Tibial nerve (tissue), 4 donors: ENCODE data around the gene ODR4. TPM values are rescaled to one million over a fixed set of nuclear protein-coding genes. Genes with fewer than 3 reads are reported as not detected.

ENCODE experiments used
- DNase-seq, 2 donors: peaks; one replicate each; pipeline ENCODE4 v3.0.0-alpha.2; 2019; ENCODE audit warnings: low spot score in 2 of 2
- H3K27ac ChIP-seq, 4 donors: fragments of 200-600 bp; sonication (generic) in 3 of 4; one replicate each; pipeline ENCODE4 v1.5.1; 2017 to 2019; ENCODE audit warnings: mild to moderate bottlenecking in 1 of 4
- H3K27me3 ChIP-seq, 2 donors: fragments of 200-600 bp; sonication (generic) in 1 of 2; one replicate each; pipeline versions ENCODE4 v1.5.1 to v1.6.0; 2017 to 2019
- H3K36me3 ChIP-seq, 3 donors: fragments of 200-600 bp; sonication (generic); one replicate each; pipeline ENCODE4 v1.5.1; 2018 to 2019
- H3K4me1 ChIP-seq, 4 donors: fragments of 200-600 bp; sonication (generic) in 3 of 4; one replicate each; pipeline ENCODE4 v1.5.1; 2017 to 2019
- H3K4me3 ChIP-seq, 4 donors: fragments of 200-600 bp; sonication (generic) in 3 of 4; one replicate each; pipeline ENCODE4 v1.5.1; 2017 to 2019; ENCODE audit warnings: mild to moderate bottlenecking in 1 of 4, moderate library complexity in 1 of 4
- H3K9me3 ChIP-seq, 4 donors: fragments of 200-600 bp; sonication (generic) in 3 of 4; one replicate each; pipeline ENCODE4 v1.5.1; 2017 to 2019
- CTCF ChIP-seq, 5 experiments: fragments of 200-600 bp in 3 of 5; fragments of 450-650 bp in 2 of 5; sonication (generic) in 3 of 5; IDR thresholded peaks; one replicate each; pipeline ENCODE4 v1.5.1; 2016 to 2019; ENCODE audit warnings: antibody characterized with exemption in 5 of 5, mild to moderate bottlenecking in 3 of 5, moderate library complexity in 2 of 5
- EP300 ChIP-seq, 2 donors: sonication (generic); formaldehyde crosslinking; IDR thresholded peaks; one replicate each; pipeline ENCODE4 v1.6.1; 2017; ENCODE audit warnings: antibody characterized with exemption in 2 of 2, mild to moderate bottlenecking in 1 of 2
- POLR2A ChIP-seq, 2 donors: fragments of 450-650 bp; IDR thresholded peaks; one replicate each; pipeline ENCODE4 v1.6.1; 2017; ENCODE audit warnings: antibody characterized with exemption in 2 of 2, mild to moderate bottlenecking in 2 of 2, moderate library complexity in 2 of 2
- WGBS, 2 donors: methylation state at CpG; one replicate each; pipeline ENCODE4 v1.1.5; 2018; 5-methylcytosine and 5-hydroxymethylcytosine counted together
- total RNA-seq, 4 donors: library from RNA; depleted of rRNA; stranded (reverse); fragments of >200 nt; gene quantifications; one replicate each; pipeline ENCODE4 v1.1.0, GENCODE V29; 2016

ODR4 gene
- total RNA-seq, 4 donors from 2014 or later: 16.2 to 33.7 (median 17.3) TPM

GRCh38 chr1:186426118-186426517, 50.5 kb downstream of the ODR4 start:
- 93 to 95% methylated on average over 3 of the region's 3 CpGs for WGBS, 2 donors

GRCh38 chr1:186429017-186429416, 53.4 kb downstream of the ODR4 start:
- no peak for TF ChIP-seq EP300 (IDR thresholded peaks at IDR 0.05)
- TF ChIP-seq POLR2A (IDR thresholded peaks at IDR 0.05): no peak
- no peak for TF ChIP-seq CTCF (IDR thresholded peaks at IDR 0.05)
- 89 to 97% methylated on average over 3 of the region's 3 CpGs for WGBS, 2 donors
- H3K4me3 ChIP-seq: no peak overlapping the region

More at GRCh38 chr1:186426118-186426517, 50.5 kb downstream of the ODR4 start:
- Histone ChIP-seq H3K4me3 (no peak overlapping the region), H3K36me3 (peaks cover 0 to 28% (median 0%) of the 10 kb centered on the region in 3 donors), H3K27me3 (no peaks in the 10 kb centered on the region), H3K4me1 (no peaks in the 10 kb centered on the region), H3K9me3 (no peaks in the 10 kb centered on the region), H3K27ac (no peak overlapping the region)
- TF ChIP-seq EP300 (IDR thresholded peaks at IDR 0.05) (no peak), CTCF (IDR thresholded peaks at IDR 0.05) (no peak), POLR2A (IDR thresholded peaks at IDR 0.05) (no peak)
- no peak for DNase-seq

GRCh38 chr1:186435336-186435735, 59.7 kb downstream of the ODR4 start:
- H3K4me3 ChIP-seq: no peak overlapping the region
- no peak overlapping the region for H3K27ac ChIP-seq
- no peak for DNase-seq
- no peaks in the 10 kb centered on the region for H3K4me1 ChIP-seq
- TF ChIP-seq EP300 (IDR thresholded peaks at IDR 0.05) (no peak), CTCF (IDR thresholded peaks at IDR 0.05) (no peak), POLR2A (IDR thresholded peaks at IDR 0.05) (no peak)
- 72 to 97% methylated on average over 1 of the region's 1 CpG for WGBS, 2 donors
- H3K9me3 ChIP-seq: no peaks in the 10 kb centered on the region
- H3K36me3 ChIP-seq: peaks cover 0 to 15% (median 0%) of the 10 kb centered on the region in 3 donors
- no peaks in the 10 kb centered on the region for H3K27me3 ChIP-seq

More at GRCh38 chr1:186429017-186429416, 53.4 kb downstream of the ODR4 start:
- no peak overlapping the region for H3K27ac ChIP-seq
- no peaks in the 10 kb centered on the region for H3K4me1 ChIP-seq
- no peaks in the 10 kb centered on the region for H3K9me3 ChIP-seq
- DNase-seq: no peak
- no peaks in the 10 kb centered on the region for H3K27me3 ChIP-seq
- H3K36me3 ChIP-seq: peaks cover 0 to 28% (median 0%) of the 10 kb centered on the region in 3 donors

- DNase-seq: no peak
- 79 to 84% methylated on average over 5 of the region's 5 CpGs for WGBS, 2 donors
- no peak overlapping the region for H3K4me3 ChIP-seq
Measured at GRCh38 chr1:186438567-186438966, 62.9 kb downstream of the ODR4 start.

GRCh38 chr1:186440584-186440983, 64.9 kb downstream of the ODR4 start:
- Histone ChIP-seq H3K4me3 (no peak overlapping the region), H3K9me3 (no peaks in the 10 kb centered on the region), H3K36me3 (peaks cover 0 to 15% (median 0%) of the 10 kb centered on the region in 3 donors), H3K4me1 (no peaks in the 10 kb centered on the region), H3K27ac (no peak overlapping the region), H3K27me3 (no peaks in the 10 kb centered on the region)
- 47 to 58% methylated on average over 3 of the region's 3 CpGs for WGBS, 2 donors
- TF ChIP-seq CTCF (IDR thresholded peaks at IDR 0.05): no peak
- TF ChIP-seq EP300 (IDR thresholded peaks at IDR 0.05): no peak
- no peak for TF ChIP-seq POLR2A (IDR thresholded peaks at IDR 0.05)
- DNase-seq: no peak

More at GRCh38 chr1:186438567-186438966, 62.9 kb downstream of the ODR4 start:
- no peaks in the 10 kb centered on the region for H3K27me3 ChIP-seq
- H3K4me1 ChIP-seq: no peaks in the 10 kb centered on the region
- no peak overlapping the region for H3K27ac ChIP-seq
- no peaks in the 10 kb centered on the region for H3K9me3 ChIP-seq
- peaks cover 0 to 15% (median 0%) of the 10 kb centered on the region in 3 donors for H3K36me3 ChIP-seq
- TF ChIP-seq CTCF (IDR thresholded peaks at IDR 0.05) (no peak), POLR2A (IDR thresholded peaks at IDR 0.05) (no peak)
